C4-2B (cell line): ENCODE data around the gene KIZ.
"Not testable (repeated sequence)": the region's sequence is repeated elsewhere in the genome, so short reads cannot be mapped to it uniquely, and the experiment has no call there.

Experiments
- H3K27ac ChIP-seq: fragments of 450-650 bp; 2 replicates; pipeline ENCODE4 v1.5.1; 2017
- ZFX ChIP-seq: fragments of 450-650 bp; IDR thresholded peaks from 2 replicates; pipeline ENCODE4 v1.6.1; 2017
- TF ChIP-seq, protein P1 (sequence below): fragments of 450-650 bp; conservative IDR thresholded peaks from 2 replicates; pipeline ENCODE4 v1.5.1; 2017; ENCODE audit warnings: mild to moderate bottlenecking

KIZ gene

DNA sequence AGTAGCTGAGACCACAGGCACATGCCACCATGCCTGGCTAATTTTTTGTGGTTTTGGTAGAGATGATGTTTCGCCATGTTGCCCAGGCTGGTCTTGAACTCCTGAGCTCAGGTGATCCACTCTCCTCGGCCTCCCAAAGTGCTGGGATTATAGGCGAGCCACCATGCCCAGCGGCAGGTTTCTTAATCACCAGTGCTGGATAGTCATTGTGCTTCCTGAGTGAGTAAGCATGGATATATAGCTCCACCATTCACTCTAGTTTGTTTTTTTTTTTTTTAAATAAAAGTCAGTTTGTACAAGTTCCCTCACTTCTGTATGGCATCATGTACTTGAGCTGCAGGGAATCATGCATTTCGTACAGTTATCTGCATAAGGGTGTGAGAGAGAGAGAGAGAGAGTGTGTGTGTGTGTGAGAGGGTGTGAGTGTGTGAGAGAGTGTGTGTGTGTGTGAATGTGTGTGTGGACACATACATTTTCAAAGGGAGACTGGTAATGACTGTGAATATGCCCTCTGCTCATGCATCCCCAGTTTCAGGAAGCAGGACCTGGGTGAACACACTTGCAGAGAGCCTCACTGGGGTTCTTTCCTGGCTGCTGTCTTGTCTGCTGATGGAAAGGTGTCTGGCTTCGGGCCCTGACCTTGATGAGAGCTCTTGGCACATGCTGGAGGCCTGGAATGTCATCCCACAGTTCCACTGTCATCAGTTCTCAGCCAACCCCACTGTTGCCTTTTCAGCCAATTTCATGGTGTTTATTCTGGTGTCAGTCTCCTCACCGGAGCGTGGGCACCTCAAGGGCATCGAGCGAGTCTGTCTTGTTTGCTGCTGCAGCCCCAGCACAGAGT is 112.3 kb downstream of the KIZ start:
- TF ChIP-seq, protein P1, sequence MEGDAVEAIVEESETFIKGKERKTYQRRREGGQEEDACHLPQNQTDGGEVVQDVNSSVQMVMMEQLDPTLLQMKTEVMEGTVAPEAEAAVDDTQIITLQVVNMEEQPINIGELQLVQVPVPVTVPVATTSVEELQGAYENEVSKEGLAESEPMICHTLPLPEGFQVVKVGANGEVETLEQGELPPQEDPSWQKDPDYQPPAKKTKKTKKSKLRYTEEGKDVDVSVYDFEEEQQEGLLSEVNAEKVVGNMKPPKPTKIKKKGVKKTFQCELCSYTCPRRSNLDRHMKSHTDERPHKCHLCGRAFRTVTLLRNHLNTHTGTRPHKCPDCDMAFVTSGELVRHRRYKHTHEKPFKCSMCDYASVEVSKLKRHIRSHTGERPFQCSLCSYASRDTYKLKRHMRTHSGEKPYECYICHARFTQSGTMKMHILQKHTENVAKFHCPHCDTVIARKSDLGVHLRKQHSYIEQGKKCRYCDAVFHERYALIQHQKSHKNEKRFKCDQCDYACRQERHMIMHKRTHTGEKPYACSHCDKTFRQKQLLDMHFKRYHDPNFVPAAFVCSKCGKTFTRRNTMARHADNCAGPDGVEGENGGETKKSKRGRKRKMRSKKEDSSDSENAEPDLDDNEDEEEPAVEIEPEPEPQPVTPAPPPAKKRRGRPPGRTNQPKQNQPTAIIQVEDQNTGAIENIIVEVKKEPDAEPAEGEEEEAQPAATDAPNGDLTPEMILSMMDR, result no peak
- no peak for TF ChIP-seq ZFX
- no peak overlapping the region; the same call in 1 of the 2 replicates for H3K27ac ChIP-seq

DNA sequence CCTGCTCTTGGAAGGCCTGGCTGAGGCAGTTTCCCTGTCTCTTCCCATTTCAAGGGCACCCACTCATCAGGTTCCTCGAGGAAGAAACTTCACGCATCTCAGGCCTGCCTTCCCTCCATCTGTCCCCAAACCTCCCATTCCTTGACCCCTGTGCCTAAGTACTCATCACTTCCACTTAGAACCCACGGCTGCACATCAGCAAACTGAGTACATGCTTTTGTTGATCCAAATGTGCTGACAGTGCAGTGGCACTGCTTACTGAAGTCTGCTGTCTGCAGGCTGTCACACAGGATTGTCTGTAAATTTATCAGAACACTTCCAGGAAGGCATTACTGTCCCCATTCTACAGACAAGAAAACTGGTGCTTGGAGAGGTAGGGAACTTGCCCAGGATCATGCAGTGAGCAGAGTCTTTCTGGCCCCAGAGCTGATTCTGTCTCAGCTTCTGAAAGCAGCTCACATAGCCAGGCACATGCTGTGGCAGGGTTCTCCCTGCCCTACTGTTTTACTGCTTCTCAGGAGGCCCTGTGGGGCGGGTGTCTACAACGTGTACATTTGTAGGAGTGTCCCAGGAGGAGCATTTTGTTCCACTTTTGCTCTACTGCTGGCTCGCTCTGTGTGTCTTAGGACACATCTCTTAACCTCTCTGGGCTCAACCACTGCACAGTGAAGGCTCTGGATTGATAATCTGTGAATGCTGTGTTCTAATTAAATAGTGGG is 113.1 kb downstream of the KIZ start:
- TF ChIP-seq, protein P1, result no peak
- TF ChIP-seq ZFX, result no peak
- no peak overlapping the region; the same call in 1 of the 2 replicates for H3K27ac ChIP-seq

DNA sequence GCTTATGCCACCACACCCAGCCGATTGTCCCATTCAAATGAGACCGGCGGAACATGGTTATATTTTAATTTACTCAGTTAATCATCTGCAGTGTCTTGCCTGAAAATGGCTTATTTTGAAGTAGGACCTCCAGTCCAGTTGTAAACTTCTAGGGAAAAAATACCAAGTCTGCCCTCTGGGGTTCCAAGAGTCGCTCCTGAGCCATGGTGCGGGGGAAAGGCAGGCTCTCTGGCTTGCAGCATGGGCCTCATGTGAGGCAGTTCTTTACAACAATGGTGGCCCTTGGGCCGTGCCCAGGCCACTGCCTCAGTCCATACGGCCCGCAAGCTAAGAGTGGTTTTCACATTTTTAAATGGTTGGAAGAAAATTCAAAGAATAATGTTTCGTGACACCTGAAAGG is 114.5 kb downstream of the KIZ start:
- no peak for TF ChIP-seq ZFX
- TF ChIP-seq, protein P1, result no peak
- H3K27ac ChIP-seq, result no peak overlapping the region

DNA sequence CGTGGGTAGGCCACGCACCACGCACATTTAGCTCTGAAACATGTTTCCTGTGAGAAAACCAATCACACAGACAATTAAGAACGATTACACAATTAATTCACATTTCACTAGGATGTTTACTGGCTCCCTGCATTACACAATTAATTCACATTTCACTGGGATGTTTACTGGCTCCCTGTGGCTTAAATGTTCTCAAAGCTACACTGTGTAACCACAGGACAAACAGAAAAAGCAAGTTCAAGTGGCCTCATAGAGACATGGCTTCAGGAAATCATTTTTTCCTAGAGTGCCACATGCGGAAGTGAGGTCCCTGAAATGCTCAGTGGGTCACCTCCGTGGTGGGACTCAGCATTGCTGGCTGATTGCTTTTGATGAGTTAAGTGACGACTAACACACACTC is 115.5 kb downstream of the KIZ start:
- TF ChIP-seq, protein P1, result no peak
- no peak for TF ChIP-seq ZFX

DNA sequence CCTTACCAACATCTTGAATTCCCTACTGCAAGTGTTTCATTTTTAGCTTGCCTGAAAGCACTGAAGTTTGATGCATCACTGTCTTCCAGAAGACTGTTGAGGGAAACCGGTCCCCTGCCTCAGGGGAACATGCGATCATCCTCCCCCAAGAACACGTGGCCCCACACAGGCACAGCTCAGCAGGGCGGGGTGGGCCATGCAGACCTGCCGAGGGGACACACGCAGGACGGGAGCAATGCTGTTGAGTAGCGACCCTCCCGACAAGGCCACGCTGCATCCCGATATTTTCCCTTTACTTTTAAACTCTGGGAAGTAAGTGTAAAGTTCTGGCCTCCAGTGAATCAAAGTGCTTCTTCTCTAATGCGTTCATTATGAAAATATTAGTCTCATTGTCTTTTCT is 117.9 kb downstream of the KIZ start:
- no peak overlapping the region for H3K27ac ChIP-seq
- TF ChIP-seq, protein P1, result no peak
- TF ChIP-seq ZFX, result no peak

More for the DNA sequence above, 115.5 kb downstream of the KIZ start:
- H3K27ac ChIP-seq, result no peak overlapping the region

DNA sequence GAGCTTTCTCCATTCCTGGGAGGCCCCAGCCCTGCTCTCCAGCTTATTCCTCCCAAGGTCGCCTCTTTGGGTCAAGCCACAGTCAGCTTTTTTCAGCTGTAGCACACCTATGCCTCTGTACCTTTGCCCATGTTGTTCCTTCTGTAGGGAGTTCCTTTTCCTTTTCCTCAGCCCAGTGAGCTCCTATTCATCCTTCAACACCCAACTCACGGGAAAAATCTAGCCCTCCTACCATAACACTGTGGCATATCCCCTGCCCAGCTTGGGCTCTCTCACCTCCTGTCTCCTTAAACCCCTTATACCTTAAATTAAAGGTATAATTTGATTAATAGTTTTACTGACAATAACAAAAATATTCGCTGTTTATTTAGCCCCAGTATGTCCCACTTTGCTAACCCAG is 118.9 kb downstream of the KIZ start:
- no peak overlapping the region for H3K27ac ChIP-seq
- TF ChIP-seq ZFX, result no peak
- TF ChIP-seq, protein P1, result no peak

DNA sequence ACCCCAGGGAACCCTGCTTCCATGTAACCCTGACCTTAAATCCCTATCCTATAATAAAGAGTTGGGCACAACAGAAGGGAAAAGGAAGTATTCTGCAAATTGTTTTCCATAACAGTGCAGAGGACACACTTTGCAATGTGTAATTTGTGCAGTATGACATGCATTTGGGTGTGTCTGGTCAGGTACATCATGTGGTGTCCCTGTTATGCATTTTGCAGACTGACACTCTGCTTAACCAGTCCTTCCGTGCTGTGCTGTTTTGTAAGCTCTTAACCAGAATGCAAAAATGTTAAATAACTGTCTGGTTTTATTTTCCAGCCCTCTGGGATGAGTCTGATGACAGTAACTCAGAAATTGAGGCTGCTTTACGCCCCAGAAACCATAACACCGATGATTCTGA is 120.3 kb downstream of the KIZ start:
- H3K27ac ChIP-seq, result no peak overlapping the region
- TF ChIP-seq ZFX, result no peak
- TF ChIP-seq, protein P1, result no peak

DNA sequence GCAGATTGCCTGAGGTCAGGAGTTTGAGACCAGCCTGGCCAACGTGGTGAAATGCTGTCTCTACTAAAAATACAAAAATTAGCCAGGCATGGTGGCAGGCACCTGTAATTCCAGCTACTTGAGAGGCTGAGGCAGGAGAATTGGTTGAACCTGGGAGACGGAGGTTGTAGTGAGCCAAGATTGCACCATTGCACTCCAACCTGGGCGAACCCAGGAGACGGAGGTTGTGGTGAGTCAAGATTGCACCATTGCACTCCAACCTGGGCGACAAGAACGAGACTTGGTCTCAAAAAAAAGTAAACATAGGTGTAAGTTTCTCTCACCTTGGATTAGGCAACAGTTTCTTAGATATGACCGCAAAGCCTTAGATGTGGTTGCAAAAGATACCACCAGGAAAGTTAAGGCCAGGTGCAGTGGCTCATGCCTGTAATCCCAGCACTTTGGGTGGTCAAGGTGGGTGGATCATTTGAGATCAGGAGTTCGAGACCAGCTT is 121.8 kb downstream of the KIZ start:
- H3K27ac ChIP-seq, result not testable (repeated sequence)
